ENCODE measurements around the gene ADCK2. TPM values are rescaled to one million over a fixed set of nuclear protein-coding genes. Genes with fewer than 3 reads are reported as not detected.
A peak's percentile ranks its signal among the peaks of the same experiment; 100 is the strongest.

Gene ADCK2
- polyA plus RNA-seq, 3 donors = 8.7 to 28.7 (median 18.3) TPM

DNA sequence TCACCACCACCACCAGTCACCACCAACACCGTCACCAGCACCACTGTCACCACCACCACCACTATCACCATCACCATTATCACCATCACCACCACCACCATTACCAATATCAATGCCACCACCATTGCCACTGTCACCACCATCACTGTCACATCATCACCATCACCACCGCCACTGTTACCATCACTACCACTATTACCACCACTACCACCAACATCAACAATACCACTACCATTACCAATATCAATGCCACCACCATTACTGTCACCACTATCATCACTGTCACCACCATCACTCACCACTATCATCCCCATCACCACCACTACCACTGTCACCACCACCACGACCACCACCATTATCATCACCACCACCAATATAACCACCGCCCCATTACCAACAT lies 18.1 kb upstream of the ADCK2 start:
- Histone ChIP-seq H3K4me2 (replicated peaks; ENCODE audit: extremely low read depth, low read length, poor library complexity, severe bottlenecking) (no peak overlapping the region), H3K27me3 (ENCODE audit: control insufficient read depth in 2 of 2, insufficient read depth in 2 of 2, low read length in 2 of 2) (no peaks in the 10 kb centered on the region), H3K4me1 (ENCODE audit: control insufficient read depth in 1 of 2, insufficient read depth in 2 of 2, low read length in 2 of 2) (peaks cover 30 to 33% of the 10 kb centered on the region in 2 donors), H3K36me3 (replicated peaks in 1 of 2; ENCODE audit: control insufficient read depth in 1 of 2, insufficient read depth in 2 of 2, low read length in 2 of 2) (no peaks in the 10 kb centered on the region), H4K20me1 (ENCODE audit: insufficient read depth, low read length) (no peaks in the 10 kb centered on the region), H2AFZ (ENCODE audit: insufficient read depth, low read depth, low read length, poor library complexity, severe bottlenecking) (no peak overlapping the region), H3K9ac (ENCODE audit: insufficient read depth, low read length, poor library complexity, severe bottlenecking) (no peak overlapping the region), H3K79me2 (ENCODE audit: insufficient read depth, low read length) (no peaks in the 10 kb centered on the region), H3K9me3 (replicated peaks in 1 of 2; ENCODE audit: control insufficient read depth in 1 of 2, insufficient read depth in 1 of 2, low read length in 2 of 2) (no peaks in the 10 kb centered on the region), H3K4me3 (replicated peaks in 1 of 3; ENCODE audit: low read depth in 2 of 3, low read length in 3 of 3) (no peak overlapping the region), H3K27ac (ENCODE audit: low read depth in 1 of 2, low read length in 2 of 2) (no peak overlapping the region)
- Mint-ChIP-seq H3K36me3 (no peaks in the 10 kb centered on the region), H3K9me3 (peaks cover 0 to 2% (median 0%) of the 10 kb centered on the region in 7 donors), H3K4me1 (peaks cover 43% of the 10 kb centered on the region), H3K4me3 (no peak overlapping the region), H3K27me3 (ENCODE audit: low read depth in 3 of 3) (peaks cover 5 to 7% (median 6%) of the 10 kb centered on the region in 3 donors), H3K27ac (no peak overlapping the region)
- WGBS (ENCODE audit: insufficient coverage) = 100% methylated on average over 4 of the region's 4 CpGs
- DNase-seq = no peak
- intact Hi-C loops (cut with micrococcal nuclease) = loop anchor here (10.0 kb wide), 2 partner anchors 170 to 360 kb away; partner anchors contain the start of gene MRPS33 (in 1 of the 2)
- no peak for TF ChIP-seq CTCF (IDR thresholded peaks at IDR 0.05)

- H3K27me3 Mint-ChIP-seq (ENCODE audit: low read depth in 3 of 3) = peaks cover 3 to 6% (median 5%) of the 10 kb centered on the region in 3 donors
- H3K36me3 Mint-ChIP-seq = no peaks in the 10 kb centered on the region
- H3K4me3 Mint-ChIP-seq = peak overlapping the region in 1 of 2 donors; percentile 67
- Histone ChIP-seq H4K20me1 (ENCODE audit: insufficient read depth, low read length) (no peaks in the 10 kb centered on the region), H3K9ac (ENCODE audit: insufficient read depth, low read length, poor library complexity, severe bottlenecking) (no peak overlapping the region), H3K9me3 (replicated peaks in 1 of 2; ENCODE audit: control insufficient read depth in 1 of 2, insufficient read depth in 1 of 2, low read length in 2 of 2) (no peaks in the 10 kb centered on the region), H3K27ac (ENCODE audit: low read depth in 1 of 2, low read length in 2 of 2) (peak overlapping the region; percentile 47 to 66), H3K4me2 (replicated peaks; ENCODE audit: extremely low read depth, low read length, poor library complexity, severe bottlenecking) (peak overlapping the region; percentile 62), H3K4me3 (replicated peaks in 1 of 3; ENCODE audit: low read depth in 2 of 3, low read length in 3 of 3) (peak overlapping the region in 1 of 3 experiments; percentile 45), H2AFZ (ENCODE audit: insufficient read depth, low read depth, low read length, poor library complexity, severe bottlenecking) (no peak overlapping the region), H3K36me3 (replicated peaks in 1 of 2; ENCODE audit: control insufficient read depth in 1 of 2, insufficient read depth in 2 of 2, low read length in 2 of 2) (no peaks in the 10 kb centered on the region), H3K4me1 (ENCODE audit: control insufficient read depth in 1 of 2, insufficient read depth in 2 of 2, low read length in 2 of 2) (peaks cover 30 to 32% of the 10 kb centered on the region in 2 donors), H3K79me2 (ENCODE audit: insufficient read depth, low read length) (no peaks in the 10 kb centered on the region), H3K27me3 (ENCODE audit: control insufficient read depth in 2 of 2, insufficient read depth in 2 of 2, low read length in 2 of 2) (no peaks in the 10 kb centered on the region)
- H3K27ac Mint-ChIP-seq = peak overlapping the region; percentile 42 to 93 (median 91)
- H3K9me3 Mint-ChIP-seq = peaks cover 0 to 2% (median 0%) of the 10 kb centered on the region in 7 donors
- peak in 1 of 3 donors; percentile 19 for DNase-seq
- H3K4me1 Mint-ChIP-seq = peaks cover 41% of the 10 kb centered on the region
- intact Hi-C loops (cut with micrococcal nuclease) = loop anchor here (10.0 kb wide), 2 partner anchors 171 to 359 kb away; partner anchors contain the start of gene MRPS33 (in 1 of the 2)
- TF ChIP-seq CTCF (IDR thresholded peaks at IDR 0.05) = no peak
- WGBS (ENCODE audit: insufficient coverage) = 77% methylated on average over 11 of the region's 16 CpGs
Measured at GRCh38 chr7:140655511-140656408, 17.0 kb upstream of the ADCK2 start.
